ENCODE measurements around the gene NPW.

DNA sequence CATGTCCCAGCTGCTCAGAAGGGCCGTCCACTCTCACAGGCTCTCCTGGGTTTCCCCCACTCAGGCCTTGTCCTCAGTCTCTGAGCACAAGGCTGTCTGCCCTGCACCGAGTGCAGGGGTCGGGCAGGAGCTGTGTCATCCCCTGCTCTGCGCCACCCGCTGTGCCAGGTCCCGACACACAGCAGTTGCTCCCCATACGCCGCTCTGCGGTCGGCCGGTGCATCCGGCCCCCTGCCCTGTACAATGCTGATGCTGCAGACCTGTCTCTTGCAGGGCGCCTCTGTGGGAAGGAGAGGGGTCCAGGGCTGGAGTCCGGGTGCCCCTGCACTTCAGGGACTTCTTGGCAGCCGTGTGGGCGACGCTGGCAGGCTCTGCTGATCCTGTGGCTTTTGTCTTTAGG, 34.3 kb downstream of the NPW start:
- TF ChIP-seq, protein P1, sequence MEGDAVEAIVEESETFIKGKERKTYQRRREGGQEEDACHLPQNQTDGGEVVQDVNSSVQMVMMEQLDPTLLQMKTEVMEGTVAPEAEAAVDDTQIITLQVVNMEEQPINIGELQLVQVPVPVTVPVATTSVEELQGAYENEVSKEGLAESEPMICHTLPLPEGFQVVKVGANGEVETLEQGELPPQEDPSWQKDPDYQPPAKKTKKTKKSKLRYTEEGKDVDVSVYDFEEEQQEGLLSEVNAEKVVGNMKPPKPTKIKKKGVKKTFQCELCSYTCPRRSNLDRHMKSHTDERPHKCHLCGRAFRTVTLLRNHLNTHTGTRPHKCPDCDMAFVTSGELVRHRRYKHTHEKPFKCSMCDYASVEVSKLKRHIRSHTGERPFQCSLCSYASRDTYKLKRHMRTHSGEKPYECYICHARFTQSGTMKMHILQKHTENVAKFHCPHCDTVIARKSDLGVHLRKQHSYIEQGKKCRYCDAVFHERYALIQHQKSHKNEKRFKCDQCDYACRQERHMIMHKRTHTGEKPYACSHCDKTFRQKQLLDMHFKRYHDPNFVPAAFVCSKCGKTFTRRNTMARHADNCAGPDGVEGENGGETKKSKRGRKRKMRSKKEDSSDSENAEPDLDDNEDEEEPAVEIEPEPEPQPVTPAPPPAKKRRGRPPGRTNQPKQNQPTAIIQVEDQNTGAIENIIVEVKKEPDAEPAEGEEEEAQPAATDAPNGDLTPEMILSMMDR (conservative IDR thresholded peaks at IDR 0.05; ENCODE audit: low read length) = no peak
- TF ChIP-seq EZH2phosphoT487 (IDR thresholded peaks at IDR 0.05; ENCODE audit: borderline replicate concordance, low read depth, low read length) = no peak

Measured in OCI-LY7 (cell line).